Nucleus accumbens (tissue), 56 donors: ENCODE measurements around the gene PKP4.
"Not testable (repeated sequence)": the region's sequence is repeated elsewhere in the genome, so short reads cannot be mapped to it uniquely, and the experiment has no call there.

Source experiments
- DNase-seq, 56 donors: peaks; one replicate each; lab custom pipeline; 2025; lab: John Stamatoyannopoulos, UW

PKP4 gene, protein sequence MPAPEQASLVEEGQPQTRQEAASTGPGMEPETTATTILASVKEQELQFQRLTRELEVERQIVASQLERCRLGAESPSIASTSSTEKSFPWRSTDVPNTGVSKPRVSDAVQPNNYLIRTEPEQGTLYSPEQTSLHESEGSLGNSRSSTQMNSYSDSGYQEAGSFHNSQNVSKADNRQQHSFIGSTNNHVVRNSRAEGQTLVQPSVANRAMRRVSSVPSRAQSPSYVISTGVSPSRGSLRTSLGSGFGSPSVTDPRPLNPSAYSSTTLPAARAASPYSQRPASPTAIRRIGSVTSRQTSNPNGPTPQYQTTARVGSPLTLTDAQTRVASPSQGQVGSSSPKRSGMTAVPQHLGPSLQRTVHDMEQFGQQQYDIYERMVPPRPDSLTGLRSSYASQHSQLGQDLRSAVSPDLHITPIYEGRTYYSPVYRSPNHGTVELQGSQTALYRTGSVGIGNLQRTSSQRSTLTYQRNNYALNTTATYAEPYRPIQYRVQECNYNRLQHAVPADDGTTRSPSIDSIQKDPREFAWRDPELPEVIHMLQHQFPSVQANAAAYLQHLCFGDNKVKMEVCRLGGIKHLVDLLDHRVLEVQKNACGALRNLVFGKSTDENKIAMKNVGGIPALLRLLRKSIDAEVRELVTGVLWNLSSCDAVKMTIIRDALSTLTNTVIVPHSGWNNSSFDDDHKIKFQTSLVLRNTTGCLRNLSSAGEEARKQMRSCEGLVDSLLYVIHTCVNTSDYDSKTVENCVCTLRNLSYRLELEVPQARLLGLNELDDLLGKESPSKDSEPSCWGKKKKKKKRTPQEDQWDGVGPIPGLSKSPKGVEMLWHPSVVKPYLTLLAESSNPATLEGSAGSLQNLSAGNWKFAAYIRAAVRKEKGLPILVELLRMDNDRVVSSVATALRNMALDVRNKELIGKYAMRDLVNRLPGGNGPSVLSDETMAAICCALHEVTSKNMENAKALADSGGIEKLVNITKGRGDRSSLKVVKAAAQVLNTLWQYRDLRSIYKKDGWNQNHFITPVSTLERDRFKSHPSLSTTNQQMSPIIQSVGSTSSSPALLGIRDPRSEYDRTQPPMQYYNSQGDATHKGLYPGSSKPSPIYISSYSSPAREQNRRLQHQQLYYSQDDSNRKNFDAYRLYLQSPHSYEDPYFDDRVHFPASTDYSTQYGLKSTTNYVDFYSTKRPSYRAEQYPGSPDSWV

GRCh38 chr2:158456309-158457066 lies at the start of gene PKP4, which contains the start of gene CCDC148:
TSS of gene PKP4 (plus strand) at chr2:158456952. CDS start at chr2:158533185, 76,233 bp downstream.
TSS of gene CCDC148 (minus strand) at chr2:158456753. CDS start at chr2:158456439, 314 bp downstream.
- DNase-seq, result peak; percentile 40 to 94 (median 89)

DNA sequence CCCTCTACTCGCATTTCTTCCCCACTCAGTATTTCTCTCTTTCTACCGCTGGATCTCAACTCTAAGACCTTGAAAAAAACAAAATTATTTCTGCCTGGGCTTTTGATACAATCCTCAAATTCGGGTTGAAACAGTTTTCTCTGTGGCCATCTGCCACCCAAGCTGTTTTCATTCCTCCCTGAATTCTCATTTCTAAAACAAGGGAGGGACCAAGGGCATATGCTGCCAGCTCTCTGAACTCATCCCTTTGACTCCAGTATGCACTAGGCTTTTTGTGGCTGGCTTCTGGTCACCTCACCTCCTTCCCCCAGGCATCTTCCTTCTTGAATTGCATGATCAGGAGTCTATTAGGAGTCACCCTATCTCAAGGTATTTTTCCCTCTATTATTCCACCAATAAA lies 49.7 kb upstream of the PKP4 start:
- no peak for DNase-seq

DNA sequence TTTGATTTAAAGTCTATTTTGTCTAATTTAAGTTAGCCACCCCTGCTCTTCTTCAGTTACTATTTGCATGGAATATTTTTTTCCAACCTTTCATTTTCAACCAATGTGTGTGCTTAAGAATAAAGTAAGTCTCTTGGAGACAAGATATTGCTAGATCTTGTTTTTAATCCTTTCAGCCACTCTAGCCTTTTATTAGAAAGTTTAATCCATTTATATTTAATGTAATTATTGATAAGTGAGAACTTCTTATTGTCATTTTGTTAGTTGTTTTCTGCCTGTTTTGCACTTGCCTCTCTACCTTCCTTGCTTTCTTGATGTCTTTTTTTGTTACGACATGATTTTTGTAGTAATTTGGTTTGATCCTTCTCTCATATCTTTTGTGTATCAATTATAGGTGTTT lies 46.6 kb upstream of the PKP4 start:
- no peak for DNase-seq

GRCh38 chr2:158411748-158412147 lies 45.0 kb upstream of the PKP4 start:
- DNase-seq, result no peak

DNA sequence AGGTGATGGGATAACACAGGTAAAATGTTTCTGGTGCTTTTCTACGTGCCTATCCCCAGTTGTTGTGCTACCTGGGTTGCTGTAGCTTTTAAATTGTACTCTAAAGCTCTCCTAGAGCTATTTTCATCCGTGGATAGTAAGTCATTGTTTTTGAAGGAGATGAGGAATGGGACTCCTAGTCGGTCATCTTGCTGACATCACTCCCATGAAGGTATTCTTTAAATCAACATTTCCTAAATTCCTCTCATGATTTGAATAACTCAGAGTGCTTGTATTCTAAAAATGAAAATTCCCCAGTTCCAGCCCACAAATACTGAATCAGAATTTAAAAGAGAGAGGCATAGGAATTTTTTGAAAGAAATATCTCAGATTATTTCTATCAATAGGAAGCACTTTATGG lies 44.5 kb upstream of the PKP4 start:
- DNase-seq, result no peak

DNA sequence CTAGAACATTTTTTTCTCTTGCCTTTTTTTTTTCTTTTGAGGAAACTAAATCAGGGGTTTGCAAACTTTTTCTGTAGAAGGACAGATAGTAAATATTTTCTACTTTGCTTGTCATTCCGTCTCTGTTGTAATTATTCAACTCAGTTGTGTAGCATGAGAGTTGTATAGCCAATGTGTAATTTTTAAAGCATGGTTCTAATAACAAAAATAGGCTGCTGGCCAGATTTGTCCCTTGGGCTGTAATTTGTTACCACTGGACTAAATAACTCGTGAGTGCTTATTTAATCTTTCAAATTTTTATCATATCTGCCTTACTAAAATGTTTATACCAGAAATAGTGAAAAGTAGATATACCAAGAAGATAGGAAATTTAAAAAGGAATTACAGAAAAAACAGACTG lies 43.2 kb upstream of the PKP4 start:
- DNase-seq, result no peak

GRCh38 chr2:158414538-158414937 lies 42.2 kb upstream of the PKP4 start:
- no peak for DNase-seq

- DNase-seq, result no peak
Observed at GRCh38 chr2:158432117-158432516, 24.6 kb upstream of the PKP4 start.

DNA sequence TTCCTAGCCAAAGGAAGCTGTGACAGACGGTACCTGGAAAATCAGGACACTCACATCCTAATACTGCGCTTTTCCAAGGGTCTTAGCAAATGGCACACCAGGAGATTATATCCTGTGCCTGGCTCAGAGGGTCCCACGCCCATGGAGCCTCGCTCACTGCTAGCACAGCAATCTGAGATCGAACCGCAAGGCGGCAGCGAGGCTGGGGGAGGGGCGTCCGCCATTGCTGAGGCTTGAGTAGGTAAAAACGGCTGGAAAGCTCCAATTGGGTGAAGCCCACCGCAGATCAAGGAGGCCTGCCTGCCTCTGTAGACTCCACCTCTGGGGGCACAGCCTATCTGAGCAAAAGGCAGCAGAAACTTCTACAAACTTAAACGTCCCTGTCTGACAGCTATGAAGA lies 23.0 kb upstream of the PKP4 start:
- DNase-seq, result not testable (repeated sequence)

DNA sequence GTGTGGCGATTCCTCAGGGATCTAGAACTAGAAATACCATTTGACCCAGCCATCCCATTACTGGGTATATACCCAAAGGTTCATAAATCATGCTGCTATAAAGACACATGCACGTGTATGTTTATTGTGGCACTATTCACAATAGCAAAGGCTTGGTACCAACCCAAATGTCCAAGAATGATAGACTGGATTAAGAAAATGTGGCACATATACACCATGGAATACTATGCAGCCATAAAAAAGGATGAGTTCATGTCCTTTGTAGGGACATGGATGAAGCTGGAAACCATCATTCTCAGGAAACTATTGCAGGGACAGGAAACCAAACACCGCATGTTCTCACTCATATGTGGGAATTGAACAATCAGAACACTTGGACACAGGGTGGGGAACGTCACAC lies 17.7 kb upstream of the PKP4 start:
- DNase-seq, result not testable (repeated sequence)

DNA sequence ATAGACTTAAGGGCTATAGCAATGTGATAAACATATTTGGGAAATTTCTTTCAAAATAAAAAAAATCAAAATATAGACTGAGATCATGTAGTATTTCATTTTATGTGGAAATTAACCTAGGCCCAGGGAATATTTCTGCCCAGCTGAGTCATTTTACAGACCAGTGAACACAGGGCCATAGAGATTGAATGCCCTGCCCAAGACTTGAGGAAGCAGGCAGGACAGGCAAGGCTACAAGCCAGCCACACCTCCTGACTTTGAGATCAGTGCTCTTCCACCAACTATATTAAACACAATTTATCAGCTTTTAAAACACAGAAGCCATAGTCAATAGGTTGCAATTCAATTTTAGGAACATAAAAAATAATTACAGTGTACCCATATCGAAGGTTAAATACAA lies 13.1 kb upstream of the PKP4 start:
- no peak for DNase-seq

DNA sequence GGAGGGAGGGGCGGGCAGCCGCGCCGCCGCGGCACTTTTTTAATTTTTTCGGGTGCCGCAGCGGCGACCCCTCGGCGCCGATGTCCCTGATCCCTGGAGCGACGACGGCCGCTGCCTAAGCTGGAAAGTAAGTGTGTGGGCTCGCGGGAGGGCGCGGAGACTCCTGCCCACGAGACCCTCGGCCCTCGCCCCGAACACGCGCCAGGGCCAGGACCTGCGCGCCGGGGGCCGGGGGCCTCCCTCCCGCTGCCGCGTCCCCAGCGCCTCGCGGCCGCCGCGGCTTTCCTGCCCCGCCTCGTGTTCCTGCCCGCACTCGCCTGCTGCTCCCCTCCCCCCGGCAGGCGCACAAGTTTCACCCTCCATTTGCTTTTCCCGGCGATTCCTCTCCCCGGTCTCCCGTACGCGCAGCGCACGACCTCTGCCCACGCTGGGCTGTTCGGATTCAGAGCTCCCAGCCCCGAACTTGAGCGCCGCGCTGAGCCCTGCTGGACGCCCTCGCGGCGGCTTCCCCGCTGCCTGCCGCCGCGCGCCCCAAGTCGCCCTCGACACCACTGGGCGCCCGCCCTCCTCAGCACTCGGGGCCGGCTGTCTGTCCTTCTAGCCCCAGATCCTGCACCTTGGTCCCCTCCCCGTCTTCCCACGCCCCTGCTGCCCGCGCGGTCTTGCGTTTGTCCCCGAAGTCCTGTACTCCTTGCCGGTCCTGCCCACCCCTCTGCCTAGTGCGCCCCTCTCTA lies 507 bp downstream of the PKP4 start:
- DNase-seq, result peak in 51 of 56 donors; percentile 7 to 93 (median 66)

DNA sequence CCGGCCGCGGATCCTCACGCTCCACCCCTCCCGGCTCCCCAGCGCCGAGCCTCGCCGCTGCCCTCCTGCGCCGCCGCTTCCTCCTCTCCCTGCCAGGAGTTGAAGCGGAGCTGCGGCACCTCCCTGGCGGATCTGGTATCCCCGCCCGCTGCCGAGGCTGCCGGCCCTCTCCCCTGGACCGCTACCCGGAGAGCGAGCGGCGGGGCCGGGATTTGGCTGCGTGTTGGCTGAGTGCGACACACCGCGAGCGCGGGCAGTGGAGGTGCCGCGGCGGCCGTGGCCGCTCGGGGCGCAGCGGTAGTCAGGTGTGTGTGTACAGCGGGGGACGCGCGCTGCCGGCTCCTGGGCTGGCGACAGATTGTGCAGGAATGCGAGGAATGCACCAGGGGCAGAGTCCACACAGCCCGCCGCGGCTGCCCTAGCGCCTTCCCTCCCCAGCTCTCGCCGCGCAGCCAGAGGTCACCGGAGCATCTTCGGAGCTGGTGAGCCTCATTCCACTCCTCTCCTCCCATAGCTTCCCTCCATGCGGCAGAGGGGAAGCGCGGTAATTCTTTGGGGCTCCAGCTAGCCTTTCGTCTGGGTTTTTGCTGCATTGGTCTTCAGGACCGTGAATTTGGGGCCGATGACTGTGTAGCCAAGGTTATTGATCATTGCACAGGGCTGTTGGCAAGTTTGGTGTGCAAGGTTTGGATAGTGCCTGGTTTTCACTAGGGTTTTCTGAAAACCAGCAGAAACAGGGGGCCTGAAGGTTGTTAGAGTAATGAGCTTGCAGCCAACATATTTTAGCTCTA lies 1.3 kb downstream of the PKP4 start:
- peak in 50 of 56 donors; percentile 12 to 82 (median 63) for DNase-seq

DNA sequence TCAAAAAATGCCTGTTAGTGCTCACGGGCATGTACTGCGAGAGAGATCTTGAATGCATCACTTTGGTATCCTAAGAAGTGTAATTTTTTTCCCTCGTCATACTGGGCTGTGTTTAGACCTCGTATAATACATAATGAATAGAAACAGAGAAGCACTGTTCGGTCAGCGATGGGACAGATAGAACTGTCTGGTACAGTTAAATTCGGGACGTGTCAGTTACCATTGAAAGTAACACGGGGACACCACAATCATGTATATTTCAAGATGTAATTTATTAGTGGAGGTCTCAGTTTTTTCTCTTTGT lies 1.8 kb downstream of the PKP4 start:
- DNase-seq, result peak in 13 of 56 donors; percentile 3 to 65 (median 42)

GRCh38 chr2:158459161-158460003 lies 2.6 kb downstream of the PKP4 start:
- DNase-seq, result no peak

DNA sequence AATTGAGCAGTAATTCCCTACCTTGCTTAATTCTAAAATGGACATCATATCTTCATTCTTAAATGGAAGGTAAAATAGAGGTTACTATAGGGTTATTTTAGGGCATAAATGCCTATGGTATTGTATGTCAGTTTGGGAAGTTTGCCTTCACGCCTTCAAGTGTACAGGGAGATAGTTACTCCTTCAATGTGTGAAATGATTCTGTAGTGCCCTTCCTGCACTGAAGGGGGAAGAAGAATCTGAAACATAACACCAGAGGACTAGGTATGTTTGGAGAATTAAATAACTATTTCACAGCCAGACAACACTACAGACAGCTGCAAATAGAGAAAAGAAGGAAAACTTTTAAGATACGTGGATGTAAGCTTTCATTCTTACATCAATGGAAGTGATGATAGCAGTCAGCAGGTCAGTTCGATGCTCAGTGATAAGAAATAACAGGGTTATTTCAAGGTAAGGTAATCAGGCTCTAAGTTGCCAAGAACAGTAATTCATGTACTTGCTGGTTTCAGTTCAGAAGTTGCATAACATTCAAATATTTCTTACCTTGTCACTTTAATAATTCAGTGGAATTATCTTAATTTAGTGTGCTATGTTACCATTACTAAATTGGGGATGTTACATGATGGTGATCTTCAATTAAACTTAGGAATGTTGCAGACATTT lies 4.0 kb downstream of the PKP4 start:
- DNase-seq, result no peak

- peak in 3 of 56 donors; percentile 1 to 5 (median 4) for DNase-seq
Observed at GRCh38 chr2:158463496-158464095, 6.8 kb downstream of the PKP4 start.
